ENCODE measurements around the gene RPL41. TPM values are rescaled to one million over a fixed set of nuclear protein-coding genes. Genes with fewer than 3 reads are reported as not detected.

RPL41 gene
- total and polyA plus RNA-seq, 9 of the 15 experiments (the other 6 are each of a cell fraction or from before 2014, with no cell fraction given), result 3,403 to 11,276 (median 5,604) TPM

- Histone ChIP-seq H3K9me3 (replicated peaks; ENCODE audit: control insufficient read depth, insufficient read depth, low read depth, low read length) (no peaks in the 10 kb centered on the region), H3K4me1 (replicated peaks in 1 of 2; ENCODE audit: control insufficient read depth in 2 of 2, insufficient read depth in 2 of 2, low read length in 2 of 2) (peaks cover 6 to 8% of the 10 kb centered on the region in 2 experiments; a peak in 3 of 5 replicates), H3K9ac (ENCODE audit: insufficient read depth in 1 of 2, low read depth in 2 of 2, low read length in 2 of 2) (no peak overlapping the region), H3K4me2 (ENCODE audit: insufficient read depth, low read length) (no peak overlapping the region), H3K4me3 (no peak overlapping the region), H3K27me3 (ENCODE audit: control insufficient read depth in 2 of 2, insufficient read depth in 2 of 2, low read length in 2 of 2) (no peaks in the 10 kb centered on the region), H4K20me1 (replicated peaks; ENCODE audit: control insufficient read depth, insufficient read depth, low read length) (no peaks in the 10 kb centered on the region; the same call in none of the 2 replicates), H3K79me2 (ENCODE audit: control insufficient read depth, insufficient read depth, low read length) (peaks cover 34% of the 10 kb centered on the region), H3K36me3 (ENCODE audit: control insufficient read depth, insufficient read depth, low read length) (peaks cover 96% of the 10 kb centered on the region), H3K9me1 (ENCODE audit: control insufficient read depth, insufficient read depth, low read length) (peaks cover 6% of the 10 kb centered on the region), H2AFZ (ENCODE audit: low read depth, low read length) (no peak overlapping the region), H3K27ac (ENCODE audit: extremely low read depth, low read depth, low read length) (no peak overlapping the region)
- WGBS (ENCODE audit: insufficient coverage, low coverage, missing lambda C conversion rate), result 95% methylated on average over 6 of the region's 6 CpGs
- no TSS peak for BruUV-seq (replicated peaks)
- ATAC-seq, result no peak
- TF ChIP-seq ZFX (CRISPR knock-in tag; IDR thresholded peaks at IDR 0.05) (no peak), TOE1 (IDR thresholded peaks at IDR 0.05; ENCODE audit: borderline replicate concordance) (no peak), TOE1 (CRISPR knock-in tag; IDR thresholded peaks at IDR 0.05; ENCODE audit: borderline replicate concordance, low read depth) (no peak), ZNF347 (CRISPR knock-in tag; IDR thresholded peaks at IDR 0.05; ENCODE audit: low read depth) (no peak), ZBTB9 (CRISPR knock-in tag; IDR thresholded peaks at IDR 0.05) (no peak), NCOA1 (IDR thresholded peaks at IDR 0.05; ENCODE audit: low read depth) (no peak), POLR3G (IDR thresholded peaks at IDR 0.05; ENCODE audit: extremely low read depth, insufficient read length, insufficient replicate concordance) (no peak), ZNF316 (IDR thresholded peaks at IDR 0.05) (peak; percentile 12; the same call in 1 of the 2 replicates), NR2C1 (IDR thresholded peaks at IDR 0.05) (no peak), NR2C1 (tag; IDR thresholded peaks at IDR 0.05) (no peak), OTX1 (CRISPR knock-in tag; IDR thresholded peaks at IDR 0.05) (no peak)
- ChIA-PET CTCF (ENCODE audit: low intra/inter-chr PET ratio) (no interaction called here), POLR2A (interaction anchor here (0.9 to 1.6 kb wide), 2 partner anchors 9 to 14 kb away, joined by 3 to 6 read pairs; no protein-coding TSS in a partner anchor)
- in situ Hi-C loops (cut with MboI) (no loop called here), intact Hi-C loops (cut with micrococcal nuclease) (no loop called here)
- no peak for FAIRE-seq
- no peak for DNase-seq (ENCODE audit: extremely low read depth in 1 of 4, low spot score in 3 of 4)
These were observed 18.5 kb downstream of the RPL41 start for GRCh38 chr12:56134897-56135296.

Data from K562 (cell line).